ENCODE results near the gene COG3. TPM values are rescaled to one million over a fixed set of nuclear protein-coding genes. Genes with fewer than 3 reads are reported as not detected.
A peak's percentile ranks its signal among the peaks of the same experiment; 100 is the strongest.

The COG3 gene
- total and polyA plus RNA-seq, 2 of the 13 experiments (the other 11 are each of a cell fraction or from before 2014, with no cell fraction given) = 37.8 to 47.5 TPM

DNA sequence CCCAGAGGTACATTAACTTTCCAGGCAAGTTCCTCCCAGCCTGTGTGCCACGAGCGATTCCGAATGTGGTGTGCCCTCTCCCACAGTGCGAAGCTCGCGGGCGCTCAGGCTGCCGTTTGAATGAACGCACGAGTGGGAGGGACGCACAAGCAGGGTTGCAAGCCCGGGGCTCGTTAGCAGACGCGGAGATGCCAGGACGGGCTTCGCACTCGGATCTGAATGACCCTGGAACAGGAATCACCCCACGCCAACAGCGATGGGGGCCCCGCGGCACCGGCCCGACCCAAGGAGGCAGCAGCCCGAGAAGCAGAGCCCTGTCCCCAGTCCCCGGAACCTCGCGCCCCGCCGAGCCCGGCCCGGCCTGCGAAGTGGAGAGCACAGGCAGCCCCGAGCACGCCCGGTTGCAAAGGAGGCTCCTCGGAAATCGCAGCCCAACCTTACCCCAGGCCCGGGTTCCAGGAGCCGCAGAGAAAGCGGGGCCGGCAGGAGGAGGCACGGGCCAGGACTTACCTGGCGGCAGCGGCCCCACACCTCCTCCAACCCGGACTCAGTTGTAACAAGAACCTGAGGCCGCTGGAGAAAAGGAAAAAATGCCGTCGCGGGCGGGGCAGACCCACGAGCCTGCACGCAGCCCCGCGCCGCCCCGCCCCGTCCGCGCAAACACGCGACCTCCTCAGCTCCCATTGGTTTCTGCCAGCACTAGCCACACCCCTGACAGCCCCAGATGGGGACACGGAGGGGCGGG lies 46.8 kb upstream of the COG3 start, which contains the start of gene SLC25A30 (continued):
- TF ChIP-seq RBM39 (IDR thresholded peaks at IDR 0.05; ENCODE audit: low read depth, low read length, poor library complexity, severe bottlenecking) = peak; percentile 61
- no peak for TF ChIP-seq ZHX2 (IDR thresholded peaks at IDR 0.05; ENCODE audit: low read depth)
- peak; percentile 37; the same call in 1 of the 2 replicates for TF ChIP-seq ZHX2 (CRISPR knock-in tag; IDR thresholded peaks at IDR 0.05; ENCODE audit: borderline replicate concordance)
- TF ChIP-seq CBFB (CRISPR knock-in tag; IDR thresholded peaks at IDR 0.05) = no peak
- no peak for TF ChIP-seq MBNL3 (CRISPR knock-in tag; conservative IDR thresholded peaks at IDR 0.05)
- TF ChIP-seq, protein P1, sequence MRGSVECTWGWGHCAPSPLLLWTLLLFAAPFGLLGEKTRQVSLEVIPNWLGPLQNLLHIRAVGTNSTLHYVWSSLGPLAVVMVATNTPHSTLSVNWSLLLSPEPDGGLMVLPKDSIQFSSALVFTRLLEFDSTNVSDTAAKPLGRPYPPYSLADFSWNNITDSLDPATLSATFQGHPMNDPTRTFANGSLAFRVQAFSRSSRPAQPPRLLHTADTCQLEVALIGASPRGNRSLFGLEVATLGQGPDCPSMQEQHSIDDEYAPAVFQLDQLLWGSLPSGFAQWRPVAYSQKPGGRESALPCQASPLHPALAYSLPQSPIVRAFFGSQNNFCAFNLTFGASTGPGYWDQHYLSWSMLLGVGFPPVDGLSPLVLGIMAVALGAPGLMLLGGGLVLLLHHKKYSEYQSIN (CRISPR knock-in tag; IDR thresholded peaks at IDR 0.05; ENCODE audit: borderline replicate concordance) = no peak
- TF ChIP-seq, protein P2, sequence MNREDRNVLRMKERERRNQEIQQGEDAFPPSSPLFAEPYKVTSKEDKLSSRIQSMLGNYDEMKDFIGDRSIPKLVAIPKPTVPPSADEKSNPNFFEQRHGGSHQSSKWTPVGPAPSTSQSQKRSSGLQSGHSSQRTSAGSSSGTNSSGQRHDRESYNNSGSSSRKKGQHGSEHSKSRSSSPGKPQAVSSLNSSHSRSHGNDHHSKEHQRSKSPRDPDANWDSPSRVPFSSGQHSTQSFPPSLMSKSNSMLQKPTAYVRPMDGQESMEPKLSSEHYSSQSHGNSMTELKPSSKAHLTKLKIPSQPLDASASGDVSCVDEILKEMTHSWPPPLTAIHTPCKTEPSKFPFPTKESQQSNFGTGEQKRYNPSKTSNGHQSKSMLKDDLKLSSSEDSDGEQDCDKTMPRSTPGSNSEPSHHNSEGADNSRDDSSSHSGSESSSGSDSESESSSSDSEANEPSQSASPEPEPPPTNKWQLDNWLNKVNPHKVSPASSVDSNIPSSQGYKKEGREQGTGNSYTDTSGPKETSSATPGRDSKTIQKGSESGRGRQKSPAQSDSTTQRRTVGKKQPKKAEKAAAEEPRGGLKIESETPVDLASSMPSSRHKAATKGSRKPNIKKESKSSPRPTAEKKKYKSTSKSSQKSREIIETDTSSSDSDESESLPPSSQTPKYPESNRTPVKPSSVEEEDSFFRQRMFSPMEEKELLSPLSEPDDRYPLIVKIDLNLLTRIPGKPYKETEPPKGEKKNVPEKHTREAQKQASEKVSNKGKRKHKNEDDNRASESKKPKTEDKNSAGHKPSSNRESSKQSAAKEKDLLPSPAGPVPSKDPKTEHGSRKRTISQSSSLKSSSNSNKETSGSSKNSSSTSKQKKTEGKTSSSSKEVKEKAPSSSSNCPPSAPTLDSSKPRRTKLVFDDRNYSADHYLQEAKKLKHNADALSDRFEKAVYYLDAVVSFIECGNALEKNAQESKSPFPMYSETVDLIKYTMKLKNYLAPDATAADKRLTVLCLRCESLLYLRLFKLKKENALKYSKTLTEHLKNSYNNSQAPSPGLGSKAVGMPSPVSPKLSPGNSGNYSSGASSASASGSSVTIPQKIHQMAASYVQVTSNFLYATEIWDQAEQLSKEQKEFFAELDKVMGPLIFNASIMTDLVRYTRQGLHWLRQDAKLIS (CRISPR knock-in tag; IDR thresholded peaks at IDR 0.05) = no peak; the same call in 1 of the 2 replicates
- 0 out of 2 replicates have a peak, but pooled peaks have one; percentile 52 for TF ChIP-seq ZNF543 (CRISPR knock-in tag; IDR thresholded peaks at IDR 0.05)
- peak; percentile 18 for TF ChIP-seq SKI (IDR thresholded peaks at IDR 0.05; ENCODE audit: partially characterized antibody)
- no peak for TF ChIP-seq SUZ12 (IDR thresholded peaks at IDR 0.05; ENCODE audit: low read depth, low read length)
- TF ChIP-seq PREB (CRISPR knock-in tag; IDR thresholded peaks at IDR 0.05) = no peak
- TF ChIP-seq ZNF552 (CRISPR knock-in tag; IDR thresholded peaks at IDR 0.05; ENCODE audit: borderline replicate concordance) = peak; percentile 47; the same call in 1 of the 2 replicates
- no peak for TF ChIP-seq KAT2B (IDR thresholded peaks at IDR 0.05; ENCODE audit: borderline replicate concordance, low read depth, low read length)
- peak; percentile 60; the same call in 1 of the 2 replicates for TF ChIP-seq MED13 (CRISPR knock-in tag; IDR thresholded peaks at IDR 0.05)
- TF ChIP-seq, protein P3, sequence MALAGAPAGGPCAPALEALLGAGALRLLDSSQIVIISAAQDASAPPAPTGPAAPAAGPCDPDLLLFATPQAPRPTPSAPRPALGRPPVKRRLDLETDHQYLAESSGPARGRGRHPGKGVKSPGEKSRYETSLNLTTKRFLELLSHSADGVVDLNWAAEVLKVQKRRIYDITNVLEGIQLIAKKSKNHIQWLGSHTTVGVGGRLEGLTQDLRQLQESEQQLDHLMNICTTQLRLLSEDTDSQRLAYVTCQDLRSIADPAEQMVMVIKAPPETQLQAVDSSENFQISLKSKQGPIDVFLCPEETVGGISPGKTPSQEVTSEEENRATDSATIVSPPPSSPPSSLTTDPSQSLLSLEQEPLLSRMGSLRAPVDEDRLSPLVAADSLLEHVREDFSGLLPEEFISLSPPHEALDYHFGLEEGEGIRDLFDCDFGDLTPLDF (CRISPR knock-in tag; IDR thresholded peaks at IDR 0.05) = no peak
